ENCODE measurements around the gene LIMK1. TPM values are rescaled to one million over a fixed set of nuclear protein-coding genes. Genes with fewer than 3 reads are reported as not detected.

The LIMK1 gene
- total RNA-seq, 1 experiment from 2014 or later: 56.3 TPM

DNA sequence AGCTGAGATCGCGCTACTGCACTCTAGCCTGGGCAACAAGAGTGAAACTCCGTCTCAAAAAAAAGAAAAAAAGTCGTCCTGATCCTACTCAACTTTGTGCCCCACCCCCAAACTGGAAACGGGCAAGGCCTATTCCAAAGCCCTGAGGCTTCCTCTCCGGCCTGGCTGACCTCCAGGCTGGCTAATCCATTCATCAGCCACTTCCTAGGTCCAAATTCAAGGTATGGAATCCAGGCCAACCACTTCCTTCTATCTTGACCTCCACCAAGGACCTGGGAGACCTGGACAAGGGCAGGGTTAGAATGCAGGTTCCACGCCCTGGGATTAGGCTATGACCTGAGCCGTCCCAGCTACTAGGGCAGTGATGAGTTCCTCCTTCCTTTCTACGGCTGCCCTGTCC, 70.1 kb downstream of the LIMK1 start:
- ATAC-seq (peak; percentile 54), DNase-seq (ENCODE audit: low read depth, low spot score) (no peak)
- Histone ChIP-seq H3K79me2 (ENCODE audit: insufficient read depth, low read length) (no peaks in the 10 kb centered on the region), H3K4me1 (ENCODE audit: control insufficient read depth in 1 of 2, insufficient read depth in 2 of 2, low read length in 2 of 2) (peaks cover 7 to 12% of the 10 kb centered on the region in 2 experiments), H3K9me2 (ENCODE audit: insufficient read depth) (no peaks in the 10 kb centered on the region), H3K9me3 (ENCODE audit: control insufficient read depth in 1 of 2, insufficient read depth in 1 of 2, low read depth in 1 of 2, low read length in 2 of 2) (no peaks in the 10 kb centered on the region), H2AFZ (ENCODE audit: low read depth, low read length, poor library complexity, severe bottlenecking) (no peak overlapping the region), H3K4me2 (ENCODE audit: low read length) (peak overlapping the region; percentile 34), H3K4me3 (replicated peaks in 1 of 2; ENCODE audit: low read depth in 1 of 2, low read length in 2 of 2) (no peak overlapping the region), H3K27ac (ENCODE audit: low read depth, low read length) (no peak overlapping the region), H3K27me3 (ENCODE audit: insufficient read depth, low read length) (no peaks in the 10 kb centered on the region), H3K36me3 (ENCODE audit: control insufficient read depth in 1 of 2, insufficient read depth in 2 of 2, low read length in 2 of 2) (no peaks in the 10 kb centered on the region), H4K20me1 (ENCODE audit: insufficient read depth) (no peaks in the 10 kb centered on the region), H3K9ac (ENCODE audit: low read length) (no peak overlapping the region)
- TF ChIP-seq TCF7L2 (IDR thresholded peaks at IDR 0.05; ENCODE audit: borderline replicate concordance, extremely low read depth, insufficient read depth, insufficient read length): no peak
- 0 out of 2 replicates have a peak, but pooled peaks have one; percentile 15 for TF ChIP-seq ZFX (IDR thresholded peaks at IDR 0.05)
- peak; percentile 16; the same call in 1 of the 2 replicates for TF ChIP-seq SP1 (IDR thresholded peaks at IDR 0.05; ENCODE audit: low read depth)
- intact Hi-C loops (cut with micrococcal nuclease): no loop called here
- no TSS peak for BruUV-seq (replicated peaks)
- RAD21 ChIA-PET (ENCODE audit: low non-redundant PET in 1 of 2, low total read pairs in 2 of 2, uncharacterized antibody in 2 of 2, unreplicated experiment in 2 of 2): no interaction called here
- POLR2A ChIA-PET: interaction anchor here (0.6 kb wide), 1 partner anchor 21 kb away, joined by 5 read pairs; no protein-coding TSS in a partner anchor
- CTCF ChIA-PET: no interaction called here

- no peak overlapping the region for H3K4me3 ChIP-seq (replicated peaks in 1 of 2; ENCODE audit: low read depth in 1 of 2, low read length in 2 of 2)
- no peak overlapping the region for H2AFZ ChIP-seq (ENCODE audit: low read depth, low read length, poor library complexity, severe bottlenecking)
- ChIA-PET CTCF (no interaction called here), RAD21 (ENCODE audit: low non-redundant PET in 1 of 2, low total read pairs in 2 of 2, uncharacterized antibody in 2 of 2, unreplicated experiment in 2 of 2) (interaction anchor here in 1 of 2 experiments (0.6 kb wide), 1 partner anchor 246 kb away, joined by 4 read pairs; no protein-coding TSS in a partner anchor), POLR2A (interaction anchor here (0.7 kb wide), 1 partner anchor 27 kb away, joined by 3 read pairs; no protein-coding TSS in a partner anchor)
- no peaks in the 10 kb centered on the region for H3K9me2 ChIP-seq (ENCODE audit: insufficient read depth)
- H3K27ac ChIP-seq (ENCODE audit: low read depth, low read length): no peak overlapping the region
- no peaks in the 10 kb centered on the region for H3K79me2 ChIP-seq (ENCODE audit: insufficient read depth, low read length)
- intact Hi-C loops (cut with micrococcal nuclease): no loop called here
- H3K36me3 ChIP-seq (ENCODE audit: control insufficient read depth in 1 of 2, insufficient read depth in 2 of 2, low read length in 2 of 2): no peaks in the 10 kb centered on the region
- no peaks in the 10 kb centered on the region for H3K9me3 ChIP-seq (ENCODE audit: control insufficient read depth in 1 of 2, insufficient read depth in 1 of 2, low read depth in 1 of 2, low read length in 2 of 2)
- H3K4me1 ChIP-seq (ENCODE audit: control insufficient read depth in 1 of 2, insufficient read depth in 2 of 2, low read length in 2 of 2): peaks cover 7 to 8% of the 10 kb centered on the region in 2 experiments
- no peaks in the 10 kb centered on the region for H3K27me3 ChIP-seq (ENCODE audit: insufficient read depth, low read length)
- H4K20me1 ChIP-seq (ENCODE audit: insufficient read depth): no peaks in the 10 kb centered on the region
- no peak overlapping the region for H3K4me2 ChIP-seq (ENCODE audit: low read length)
- DNase-seq (ENCODE audit: low read depth, low spot score) (no peak), ATAC-seq (no peak)
- no peak overlapping the region for H3K9ac ChIP-seq (ENCODE audit: low read length)
- no TSS peak for BruUV-seq (replicated peaks)
- TF ChIP-seq JUND (IDR thresholded peaks at IDR 0.05) (no peak), ATF3 (IDR thresholded peaks at IDR 0.05) (no peak), CBX3 (IDR thresholded peaks at IDR 0.05; ENCODE audit: low read depth) (no peak), SIN3A (IDR thresholded peaks at IDR 0.05; ENCODE audit: low read depth) (no peak), FOSL1 (IDR thresholded peaks at IDR 0.05; ENCODE audit: low read depth) (no peak), CEBPB (IDR thresholded peaks at IDR 0.05; ENCODE audit: low read depth) (no peak), TCF7L2 (IDR thresholded peaks at IDR 0.05; ENCODE audit: borderline replicate concordance, extremely low read depth, insufficient read depth, insufficient read length) (no peak), CTCF (IDR thresholded peaks at IDR 0.05 in 2 of 3, conservative IDR thresholded peaks at IDR 0.05 in 1 of 3; ENCODE audit: borderline replicate concordance in 1 of 3, insufficient read depth in 1 of 3, low read depth in 2 of 3, low read length in 2 of 3) (no peak), SRF (IDR thresholded peaks at IDR 0.05; ENCODE audit: low read depth) (no peak), SP1 (IDR thresholded peaks at IDR 0.05; ENCODE audit: low read depth) (no peak), ZBTB33 (IDR thresholded peaks at IDR 0.05; ENCODE audit: extremely low read depth, insufficient replicate concordance, low read length) (no peak), POLR2A (IDR thresholded peaks at IDR 0.05; ENCODE audit: borderline replicate concordance, extremely low read depth, insufficient read depth, insufficient read length) (no peak), ELF1 (IDR thresholded peaks at IDR 0.05; ENCODE audit: borderline replicate concordance, low read depth) (no peak)
Measured at GRCh38 chr7:74155810-74156395, 72.3 kb downstream of the LIMK1 start.

Measured in HCT116 (cell line).